Measurements from ENCODE around the gene TAF1B. TPM values are rescaled to one million over a fixed set of nuclear protein-coding genes. Genes with fewer than 3 reads are reported as not detected.
A peak's percentile ranks its signal among the peaks of the same experiment; 100 is the strongest.

TAF1B gene
- total RNA-seq, 1 experiment from 2014 or later, result 24.8 TPM

DNA sequence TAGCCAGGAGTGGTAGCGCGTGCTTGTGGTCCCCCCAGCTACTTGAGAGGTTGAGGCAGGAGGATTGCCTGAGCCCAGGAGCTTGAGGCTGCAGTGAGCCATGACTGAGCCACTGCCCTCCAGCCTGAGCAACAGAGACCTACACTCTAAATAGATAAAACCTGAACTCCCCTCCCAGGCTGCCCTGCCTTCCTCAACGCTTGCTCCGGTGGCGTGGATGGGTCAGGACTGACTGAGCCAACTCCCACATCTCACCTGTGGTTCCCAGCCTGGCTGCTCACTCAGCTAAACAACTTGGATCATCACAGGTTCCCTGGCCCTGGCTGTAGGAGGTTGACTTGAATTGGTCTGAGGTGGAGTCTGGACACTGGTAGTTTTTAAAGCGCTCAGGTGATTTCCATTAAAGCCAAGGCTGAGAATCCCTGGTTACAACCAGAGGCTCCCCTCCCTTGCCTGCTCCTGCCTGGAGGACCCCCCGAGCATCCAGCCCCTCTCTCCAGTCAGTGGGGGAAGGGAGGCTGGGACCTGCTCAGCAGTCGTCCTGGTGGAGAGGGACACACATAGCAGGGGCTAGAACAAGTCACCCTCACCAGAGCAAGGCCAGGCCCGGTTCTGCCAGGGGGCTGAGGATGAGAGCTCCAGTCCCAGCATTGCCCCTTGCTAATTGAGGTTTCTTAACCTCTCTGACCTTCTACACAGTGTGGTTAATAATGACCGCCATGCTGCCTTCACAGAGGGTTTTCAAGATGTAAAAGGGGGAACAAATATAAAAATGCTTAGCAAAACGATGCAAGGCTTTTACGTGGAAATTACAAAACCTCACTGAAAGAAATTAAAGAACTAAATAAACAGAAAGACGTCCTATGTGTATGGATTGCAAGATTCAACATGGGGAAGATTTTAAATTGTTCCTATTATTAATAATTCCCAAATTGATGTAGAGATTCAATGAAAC is 46.9 kb upstream of the TAF1B start:
- CTCF ChIA-PET, result interaction anchor here (0.6 kb wide), 1 partner anchor 291 kb away, joined by 3 read pairs; no protein-coding TSS in a partner anchor
- Histone ChIP-seq H3K9me3 (ENCODE audit: insufficient read depth, low read depth) (no peaks in the 10 kb centered on the region), H3K27me3 (ENCODE audit: insufficient read depth, low read depth) (no peaks in the 10 kb centered on the region), H3K4me1 (replicated peaks; ENCODE audit: insufficient read depth) (peaks cover 53% of the 10 kb centered on the region), H3K27ac (peak overlapping the region; percentile 95), H3F3A (ENCODE audit: insufficient read depth, low read depth) (peaks cover 48% of the 10 kb centered on the region), H2AFZ (no peak overlapping the region), H4K20me1 (ENCODE audit: insufficient read depth) (no peaks in the 10 kb centered on the region), H3K79me2 (ENCODE audit: low read depth) (no peaks in the 10 kb centered on the region), H3K36me3 (ENCODE audit: low read depth) (no peaks in the 10 kb centered on the region), H3K4me3 (no peak overlapping the region), H3K9me2 (ENCODE audit: insufficient read depth) (no peaks in the 10 kb centered on the region), H3K4me2 (no peak overlapping the region)
- intact Hi-C loops (cut with micrococcal nuclease; ENCODE audit: unreplicated experiment), result loop anchor here (5.0 to 10.0 kb wide), 3 partner anchors 239 to 638 kb away; partner anchors contain the start of genes ADAM17 and RRM2
- POLR2A ChIA-PET (ENCODE audit: unreplicated experiment), result no interaction called here
- no peak for DNase-seq
- no TSS peak for BruUV-seq (replicated peaks)
- TF ChIP-seq, protein P1, sequence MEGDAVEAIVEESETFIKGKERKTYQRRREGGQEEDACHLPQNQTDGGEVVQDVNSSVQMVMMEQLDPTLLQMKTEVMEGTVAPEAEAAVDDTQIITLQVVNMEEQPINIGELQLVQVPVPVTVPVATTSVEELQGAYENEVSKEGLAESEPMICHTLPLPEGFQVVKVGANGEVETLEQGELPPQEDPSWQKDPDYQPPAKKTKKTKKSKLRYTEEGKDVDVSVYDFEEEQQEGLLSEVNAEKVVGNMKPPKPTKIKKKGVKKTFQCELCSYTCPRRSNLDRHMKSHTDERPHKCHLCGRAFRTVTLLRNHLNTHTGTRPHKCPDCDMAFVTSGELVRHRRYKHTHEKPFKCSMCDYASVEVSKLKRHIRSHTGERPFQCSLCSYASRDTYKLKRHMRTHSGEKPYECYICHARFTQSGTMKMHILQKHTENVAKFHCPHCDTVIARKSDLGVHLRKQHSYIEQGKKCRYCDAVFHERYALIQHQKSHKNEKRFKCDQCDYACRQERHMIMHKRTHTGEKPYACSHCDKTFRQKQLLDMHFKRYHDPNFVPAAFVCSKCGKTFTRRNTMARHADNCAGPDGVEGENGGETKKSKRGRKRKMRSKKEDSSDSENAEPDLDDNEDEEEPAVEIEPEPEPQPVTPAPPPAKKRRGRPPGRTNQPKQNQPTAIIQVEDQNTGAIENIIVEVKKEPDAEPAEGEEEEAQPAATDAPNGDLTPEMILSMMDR (conservative IDR thresholded peaks at IDR 0.05), result no peak
- no peak for TF ChIP-seq EZH2 (IDR thresholded peaks at IDR 0.05; ENCODE audit: low read depth)

DNA sequence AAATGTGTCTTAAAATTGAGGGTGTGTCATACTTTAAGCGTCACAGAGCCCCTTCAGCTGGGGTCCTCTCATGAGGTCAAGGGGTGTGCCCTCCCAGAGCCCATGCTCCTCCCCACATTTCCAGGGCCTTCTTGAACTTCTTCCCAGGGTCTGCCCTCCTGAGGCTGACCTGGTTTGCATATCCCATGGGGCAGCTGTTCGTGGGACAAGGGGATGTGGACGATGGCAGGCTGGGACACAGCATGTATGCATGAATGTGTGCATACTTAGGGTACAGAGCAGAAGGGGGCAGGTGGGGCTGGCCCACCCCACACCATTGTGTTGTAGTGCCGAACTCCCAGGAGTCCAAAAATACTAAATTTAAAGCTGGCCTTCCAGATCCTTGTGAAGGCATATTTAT is 46.2 kb upstream of the TAF1B start:
- intact Hi-C loops (cut with micrococcal nuclease; ENCODE audit: unreplicated experiment), result loop anchor here (5.0 to 10.0 kb wide), 3 partner anchors 240 to 638 kb away; partner anchors contain the start of genes ADAM17 and RRM2
- H3K36me3 ChIP-seq (ENCODE audit: low read depth), result no peaks in the 10 kb centered on the region
- H3K79me2 ChIP-seq (ENCODE audit: low read depth), result no peaks in the 10 kb centered on the region
- CTCF ChIA-PET, result no interaction called here
- peak overlapping the region; percentile 19; the same call in 1 of the 2 replicates for H3K4me3 ChIP-seq
- peaks cover 55% of the 10 kb centered on the region for H3F3A ChIP-seq (ENCODE audit: insufficient read depth, low read depth)
- peak overlapping the region; percentile 95 for H3K27ac ChIP-seq
- POLR2A ChIA-PET (ENCODE audit: unreplicated experiment), result interaction anchor here (0.6 kb wide), 1 partner anchor 221 kb away, joined by 5 read pairs; no protein-coding TSS in a partner anchor
- peak overlapping the region; percentile 83 for H3K4me2 ChIP-seq
- TF ChIP-seq, protein P1 (conservative IDR thresholded peaks at IDR 0.05), result no peak
- no peak for TF ChIP-seq EZH2 (IDR thresholded peaks at IDR 0.05; ENCODE audit: low read depth)
- no peaks in the 10 kb centered on the region for H3K9me2 ChIP-seq (ENCODE audit: insufficient read depth)
- H3K27me3 ChIP-seq (ENCODE audit: insufficient read depth, low read depth), result no peaks in the 10 kb centered on the region
- BruUV-seq (replicated peaks), result no TSS peak
- H2AFZ ChIP-seq, result no peak overlapping the region
- H3K4me1 ChIP-seq (replicated peaks; ENCODE audit: insufficient read depth), result peaks cover 60% of the 10 kb centered on the region
- no peaks in the 10 kb centered on the region for H3K9me3 ChIP-seq (ENCODE audit: insufficient read depth, low read depth)
- no peaks in the 10 kb centered on the region for H4K20me1 ChIP-seq (ENCODE audit: insufficient read depth)
- DNase-seq, result no peak

DNA sequence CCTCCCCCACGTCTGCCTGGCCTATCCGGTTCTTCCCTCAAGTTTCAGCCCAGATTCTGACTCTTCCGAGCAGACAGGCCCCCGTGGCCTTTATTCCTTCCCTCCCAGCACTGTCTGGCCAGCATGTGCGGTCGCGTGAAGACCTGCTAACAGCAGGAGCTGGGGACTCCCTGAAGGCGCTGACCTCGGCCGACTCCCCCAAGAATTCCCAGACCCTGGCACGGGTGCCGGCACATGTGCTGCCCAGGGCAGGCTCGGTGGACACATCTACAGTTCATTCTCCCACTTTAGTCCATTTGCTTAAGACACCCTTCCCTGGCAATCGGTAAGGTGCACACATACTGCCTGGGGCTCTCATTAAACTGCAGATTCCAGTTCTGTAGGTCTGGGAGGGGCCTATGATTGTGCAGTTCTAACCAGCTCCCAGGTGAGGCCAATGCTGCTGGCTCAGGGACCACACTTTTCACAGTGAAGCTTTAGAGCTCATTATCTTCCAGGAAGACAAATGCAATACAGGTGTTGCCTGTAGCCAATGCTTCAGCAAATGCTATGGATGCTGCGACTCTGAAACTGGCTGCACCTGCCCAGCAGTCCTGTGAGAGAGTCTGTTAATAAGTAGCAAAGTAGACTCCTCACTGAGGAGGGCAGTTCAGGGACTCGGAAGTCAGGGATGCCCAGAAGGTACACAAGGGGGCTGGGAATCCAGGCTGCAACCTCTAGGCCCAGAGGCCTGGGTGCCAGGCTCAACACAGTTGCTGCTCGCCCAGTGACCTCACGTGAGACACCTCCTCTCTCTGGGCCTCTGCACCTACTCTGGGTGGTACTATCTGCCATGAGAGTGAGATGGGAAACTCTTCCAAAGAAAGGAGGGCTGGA is 45.4 kb upstream of the TAF1B start:
- no peaks in the 10 kb centered on the region for H3K36me3 ChIP-seq (ENCODE audit: low read depth)
- H3K4me3 ChIP-seq, result peak overlapping the region; percentile 46; the same call in 1 of the 2 replicates
- H3K9me2 ChIP-seq (ENCODE audit: insufficient read depth), result no peaks in the 10 kb centered on the region
- H3K4me2 ChIP-seq, result peak overlapping the region; percentile 83
- no peaks in the 10 kb centered on the region for H4K20me1 ChIP-seq (ENCODE audit: insufficient read depth)
- H2AFZ ChIP-seq, result peak overlapping the region; percentile 64
- H3F3A ChIP-seq (ENCODE audit: insufficient read depth, low read depth), result peaks cover 64% of the 10 kb centered on the region
- ChIA-PET POLR2A (ENCODE audit: unreplicated experiment) (interaction anchor here (0.6 kb wide), 2 partner anchors 98 to 222 kb away, joined by 5 to 11 read pairs; no protein-coding TSS in a partner anchor), CTCF (interaction anchor here (0.5 to 0.6 kb wide), 2 partner anchors 174 to 326 kb away, joined by 4 to 7 read pairs; no protein-coding TSS in a partner anchor)
- H3K27ac ChIP-seq, result peak overlapping the region; percentile 95
- BruUV-seq (replicated peaks), result no TSS peak
- H3K27me3 ChIP-seq (ENCODE audit: insufficient read depth, low read depth), result no peaks in the 10 kb centered on the region
- intact Hi-C loops (cut with micrococcal nuclease; ENCODE audit: unreplicated experiment), result loop anchor here (2.0 to 10.0 kb wide), 5 partner anchors 45 to 637 kb away; partner anchors contain the start of genes ADAM17, RRM2, TAF1B and YWHAQ
- DNase-seq, result peak; percentile 50 to 95
- peaks cover 69% of the 10 kb centered on the region for H3K4me1 ChIP-seq (replicated peaks; ENCODE audit: insufficient read depth)
- no peaks in the 10 kb centered on the region for H3K9me3 ChIP-seq (ENCODE audit: insufficient read depth, low read depth)
- TF ChIP-seq, protein P1 (conservative IDR thresholded peaks at IDR 0.05), result no peak
- TF ChIP-seq EZH2 (IDR thresholded peaks at IDR 0.05; ENCODE audit: low read depth), result no peak
- no peaks in the 10 kb centered on the region for H3K79me2 ChIP-seq (ENCODE audit: low read depth)
